ENCODE measurements around the gene DNM3.

Gene DNM3

GRCh38 chr1:172212124-172212523 is 370.8 kb downstream of the DNM3 start:
- Histone ChIP-seq H3K9me3 (ENCODE audit: insufficient read depth, low read length) (no peaks in the 10 kb centered on the region), H2AFZ (ENCODE audit: low read depth, low read length, severe bottlenecking) (no peak overlapping the region), H3K27me3 (ENCODE audit: low read length) (no peaks in the 10 kb centered on the region), H3K79me2 (ENCODE audit: insufficient read depth, low read length) (no peaks in the 10 kb centered on the region), H3K27ac (ENCODE audit: low read depth, low read length) (no peak overlapping the region), H3K36me3 (ENCODE audit: low read length) (no peaks in the 10 kb centered on the region), H3F3A (ENCODE audit: insufficient read depth) (no peaks in the 10 kb centered on the region), H3K4me3 (ENCODE audit: insufficient read depth, low read length, poor library complexity, severe bottlenecking) (no peak overlapping the region), H3K9me2 (replicated peaks; ENCODE audit: insufficient read depth, low read length) (no peaks in the 10 kb centered on the region), H4K20me1 (ENCODE audit: low read depth, low read length) (no peaks in the 10 kb centered on the region), H3K4me2 (ENCODE audit: low read depth, low read length, poor library complexity, severe bottlenecking) (no peak overlapping the region), H3K9ac (ENCODE audit: low read length) (no peak overlapping the region)
- TF ChIP-seq CTCF (IDR thresholded peaks at IDR 0.05; ENCODE audit: insufficient read depth, low read length, poor library complexity, severe bottlenecking): no peak
- no peak for TF ChIP-seq EZH2phosphoT487 (conservative IDR thresholded peaks at IDR 0.05; ENCODE audit: low read length)

GRCh38 chr1:172215006-172215405 is 373.7 kb downstream of the DNM3 start:
- Histone ChIP-seq H3K79me2 (ENCODE audit: insufficient read depth, low read length) (no peaks in the 10 kb centered on the region), H3K27ac (ENCODE audit: low read depth, low read length) (no peak overlapping the region), H3K4me3 (ENCODE audit: insufficient read depth, low read length, poor library complexity, severe bottlenecking) (no peak overlapping the region), H3K4me2 (ENCODE audit: low read depth, low read length, poor library complexity, severe bottlenecking) (no peak overlapping the region), H3K27me3 (ENCODE audit: low read length) (no peaks in the 10 kb centered on the region), H3K9me2 (replicated peaks; ENCODE audit: insufficient read depth, low read length) (no peaks in the 10 kb centered on the region), H4K20me1 (ENCODE audit: low read depth, low read length) (no peaks in the 10 kb centered on the region), H3K9ac (ENCODE audit: low read length) (no peak overlapping the region), H3F3A (ENCODE audit: insufficient read depth) (no peaks in the 10 kb centered on the region), H3K36me3 (ENCODE audit: low read length) (no peaks in the 10 kb centered on the region), H2AFZ (ENCODE audit: low read depth, low read length, severe bottlenecking) (no peak overlapping the region), H3K9me3 (ENCODE audit: insufficient read depth, low read length) (no peaks in the 10 kb centered on the region)
- TF ChIP-seq CTCF (IDR thresholded peaks at IDR 0.05; ENCODE audit: insufficient read depth, low read length, poor library complexity, severe bottlenecking) (no peak), EZH2phosphoT487 (conservative IDR thresholded peaks at IDR 0.05; ENCODE audit: low read length) (no peak)

DNA sequence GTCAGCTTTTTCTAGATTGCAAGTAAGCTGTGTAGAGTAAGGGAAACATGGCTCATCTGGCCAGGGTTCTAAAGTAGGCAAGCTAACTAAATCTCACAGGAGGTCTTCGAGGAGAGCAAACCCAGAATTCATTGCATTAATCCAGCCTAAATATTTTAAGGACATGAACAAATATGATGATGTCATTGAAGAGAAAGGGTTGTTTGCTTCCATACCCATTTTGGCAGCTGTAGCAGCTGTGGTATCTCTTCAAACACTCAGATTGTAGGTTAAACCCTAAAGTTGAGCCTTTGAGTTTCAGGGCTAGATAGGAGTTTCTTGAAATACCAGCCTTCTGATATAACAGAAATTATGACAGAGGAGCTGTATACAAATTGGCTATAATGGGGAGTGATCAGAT is 378.7 kb downstream of the DNM3 start:
- Histone ChIP-seq H3F3A (ENCODE audit: insufficient read depth) (no peaks in the 10 kb centered on the region), H3K9me3 (ENCODE audit: insufficient read depth, low read length) (no peaks in the 10 kb centered on the region), H3K9ac (ENCODE audit: low read length) (no peak overlapping the region), H3K9me2 (replicated peaks; ENCODE audit: insufficient read depth, low read length) (no peaks in the 10 kb centered on the region), H4K20me1 (ENCODE audit: low read depth, low read length) (no peaks in the 10 kb centered on the region), H3K79me2 (ENCODE audit: insufficient read depth, low read length) (no peaks in the 10 kb centered on the region), H3K27me3 (ENCODE audit: low read length) (no peaks in the 10 kb centered on the region), H3K4me2 (ENCODE audit: low read depth, low read length, poor library complexity, severe bottlenecking) (no peak overlapping the region), H3K4me3 (ENCODE audit: insufficient read depth, low read length, poor library complexity, severe bottlenecking) (no peak overlapping the region), H3K36me3 (ENCODE audit: low read length) (no peaks in the 10 kb centered on the region), H2AFZ (ENCODE audit: low read depth, low read length, severe bottlenecking) (no peak overlapping the region), H3K27ac (ENCODE audit: low read depth, low read length) (no peak overlapping the region)
- TF ChIP-seq CTCF (IDR thresholded peaks at IDR 0.05; ENCODE audit: insufficient read depth, low read length, poor library complexity, severe bottlenecking) (no peak), EZH2phosphoT487 (conservative IDR thresholded peaks at IDR 0.05; ENCODE audit: low read length) (no peak)

DNA sequence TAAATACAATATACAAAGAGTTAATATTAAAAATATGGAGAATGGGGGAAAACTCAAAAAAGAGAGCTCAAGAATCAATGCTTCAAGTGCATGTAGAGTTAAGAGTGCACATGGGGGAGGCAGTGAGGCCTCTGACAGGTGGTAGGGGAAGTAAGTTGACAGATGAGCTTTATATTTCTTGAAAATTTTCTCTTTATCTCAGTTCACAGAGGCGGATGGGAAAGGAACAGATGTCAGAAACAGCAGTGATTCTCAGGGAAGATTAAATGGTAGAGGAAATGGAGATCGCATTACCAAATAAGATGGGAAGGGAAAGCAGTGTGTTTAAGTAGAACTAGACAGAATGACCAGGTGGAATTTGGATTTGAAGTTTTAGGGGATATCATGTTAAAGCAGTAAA is 379.1 kb downstream of the DNM3 start:
- Histone ChIP-seq H3K79me2 (ENCODE audit: insufficient read depth, low read length) (no peaks in the 10 kb centered on the region), H3K4me2 (ENCODE audit: low read depth, low read length, poor library complexity, severe bottlenecking) (no peak overlapping the region), H2AFZ (ENCODE audit: low read depth, low read length, severe bottlenecking) (no peak overlapping the region), H3K36me3 (ENCODE audit: low read length) (no peaks in the 10 kb centered on the region), H3K9ac (ENCODE audit: low read length) (no peak overlapping the region), H3K27me3 (ENCODE audit: low read length) (no peaks in the 10 kb centered on the region), H3F3A (ENCODE audit: insufficient read depth) (no peaks in the 10 kb centered on the region), H3K27ac (ENCODE audit: low read depth, low read length) (no peak overlapping the region), H3K4me3 (ENCODE audit: insufficient read depth, low read length, poor library complexity, severe bottlenecking) (no peak overlapping the region), H3K9me2 (replicated peaks; ENCODE audit: insufficient read depth, low read length) (no peaks in the 10 kb centered on the region), H4K20me1 (ENCODE audit: low read depth, low read length) (no peaks in the 10 kb centered on the region), H3K9me3 (ENCODE audit: insufficient read depth, low read length) (no peaks in the 10 kb centered on the region)
- no peak for TF ChIP-seq EZH2phosphoT487 (conservative IDR thresholded peaks at IDR 0.05; ENCODE audit: low read length)
- TF ChIP-seq CTCF (IDR thresholded peaks at IDR 0.05; ENCODE audit: insufficient read depth, low read length, poor library complexity, severe bottlenecking): no peak
